ENCODE data around the gene TAF3. TPM values are rescaled to one million over a fixed set of nuclear protein-coding genes. Genes with fewer than 3 reads are reported as not detected.

TAF3 gene
- total RNA-seq, result 7.3 TPM

GRCh38 chr10:7818295-7819120 is at the start of gene TAF3:
TSS of gene TAF3 (plus strand) at chr10:7818505. CDS start at chr10:7818710, 205 bp downstream.

GRCh38 chr10:7787857-7788638 is 30.3 kb upstream of the TAF3 start, which contains the start of the genes ATP5F1C and KIN:
TSS of gene ATP5F1C (plus strand) at chr10:7788177. CDS start at chr10:7788208, 31 bp downstream.
TSS of gene KIN (minus strand) at chr10:7787993. CDS start at chr10:7787933, 60 bp downstream.

GRCh38 chr10:8054494-8055407 is 236.4 kb downstream of the TAF3 start, which contains the start of gene GATA3:
TSS of gene GATA3 (plus strand) at chr10:8054688. CDS start at chr10:8055656, 968 bp downstream.

Other genes with a start within 250 kb of the TAF3 start
- gene ITIH5, start 151.5 kb upstream of the TAF3 start, total RNA-seq, result 49.9 TPM
- 2.9 TPM for gene ITIH2, start 115.2 kb upstream of the TAF3 start, total RNA-seq
- 13.8 TPM for gene KIN, start 30.5 kb upstream of the TAF3 start, total RNA-seq
- 248 TPM for gene ATP5F1C, start 30.3 kb upstream of the TAF3 start, total RNA-seq
- gene GATA3, start 236.2 kb downstream of the TAF3 start, total RNA-seq, result 1.6 TPM

Measured in camera-type eye (tissue), 1 donor.